ENCODE results near the gene FBXL16. TPM values are rescaled to one million over a fixed set of nuclear protein-coding genes. Genes with fewer than 3 reads are reported as not detected.
A peak's percentile ranks its signal among the peaks of the same experiment; 100 is the strongest.

Gene FBXL16
- polyA plus RNA-seq, 1 of the 3 experiments (the other 2 are of a cell fraction), result 19.8 TPM

GRCh38 chr16:684961-685696 lies 20.5 kb downstream of the FBXL16 start:
- H2AFZ ChIP-seq (ENCODE audit: low read depth), result no peak overlapping the region
- 89% methylated on average over 33 of the region's 61 CpGs for WGBS (ENCODE audit: low lambda C conversion rate)
- no peak for TF ChIP-seq TCF12 (IDR thresholded peaks at IDR 0.05)
- TF ChIP-seq FOXM1 (IDR thresholded peaks at IDR 0.05; ENCODE audit: low read depth), result no peak
- TF ChIP-seq JUND (IDR thresholded peaks at IDR 0.05), result no peak
- no peak for TF ChIP-seq SIN3A (IDR thresholded peaks at IDR 0.05; ENCODE audit: borderline replicate concordance, low read depth, low read length)
- TF ChIP-seq FOSL2 (IDR thresholded peaks at IDR 0.05; ENCODE audit: borderline replicate concordance, low read depth), result no peak
- TF ChIP-seq RXRA (IDR thresholded peaks at IDR 0.05; ENCODE audit: borderline replicate concordance, low read depth), result no peak
- no peak for TF ChIP-seq ELF1 (IDR thresholded peaks at IDR 0.05)
- TF ChIP-seq CHD2 (IDR thresholded peaks at IDR 0.05; ENCODE audit: low read length, partially characterized antibody), result no peak
- no peak for TF ChIP-seq EP300 (IDR thresholded peaks at IDR 0.05; ENCODE audit: borderline replicate concordance in 1 of 2, low read depth in 1 of 2, low read length in 1 of 2)
- peak overlapping the region in 1 of 2 experiments; percentile 82; a peak in 2 of 4 replicates for H3K27ac ChIP-seq (ENCODE audit: low read depth in 2 of 2, low read length in 1 of 2)
- no peaks in the 10 kb centered on the region for H3K27me3 ChIP-seq (ENCODE audit: insufficient read depth)
- peak overlapping the region in 1 of 2 experiments; percentile 68; a peak in 1 of 4 replicates for H3K4me3 ChIP-seq (ENCODE audit: low read depth in 2 of 2, low read length in 1 of 2)
- peaks cover 10% of the 10 kb centered on the region for H3F3A ChIP-seq (replicated peaks; ENCODE audit: insufficient read depth)
- H3K9me3 ChIP-seq, result no peaks in the 10 kb centered on the region
- peaks cover 45% of the 10 kb centered on the region for H3K79me2 ChIP-seq (ENCODE audit: insufficient read depth)
- H3K4me2 ChIP-seq, result peak overlapping the region; percentile 89; the same call in 1 of the 2 replicates
- H3K4me1 ChIP-seq (ENCODE audit: control insufficient read depth in 1 of 2, insufficient read depth in 2 of 2, low read depth in 1 of 2, low read length in 1 of 2), result peaks cover 13 to 59% of the 10 kb centered on the region in 2 experiments; a peak in 3 of 4 replicates
- no peak for DNase-seq
- H3K36me3 ChIP-seq (replicated peaks in 1 of 2; ENCODE audit: control insufficient read depth in 1 of 2, insufficient read depth in 2 of 2, low read length in 1 of 2), result peaks cover 13 to 39% of the 10 kb centered on the region in 2 experiments
- H4K20me1 ChIP-seq (ENCODE audit: insufficient read depth), result peaks cover 23% of the 10 kb centered on the region
- CTCF ChIA-PET, result interaction anchor here (0.6 to 5.9 kb wide), 12 partner anchors 13 to 323 kb away, joined by 3 to 38 read pairs (median 4); partner anchors contain the start of genes ANTKMT, METTL26 and RHOT2
- H3K9ac ChIP-seq, result no peak overlapping the region
- POLR2A ChIA-PET, result interaction anchor here (0.6 to 1.2 kb wide), 3 partner anchors 9 to 254 kb away, joined by 3 to 5 read pairs (median 4); no protein-coding TSS in a partner anchor
- H3K9me2 ChIP-seq, result no peaks in the 10 kb centered on the region

GRCh38 chr16:684071-684794 lies 21.4 kb downstream of the FBXL16 start, which contains the start of gene JMJD8:
Gene JMJD8, minus strand, starts transcription at chr16:684334. Its CDS starts 15 bp downstream, at chr16:684319.
- no CpG with 5 or more reads among the region's 91 CpGs for WGBS (ENCODE audit: low lambda C conversion rate)
- Histone ChIP-seq H2AFZ (ENCODE audit: low read depth) (no peak within 1 kb of the TSS), H3K27ac (ENCODE audit: low read depth in 2 of 2, low read length in 1 of 2) (peak within 1 kb of the TSS; percentile 54 to 82), H4K20me1 (ENCODE audit: insufficient read depth) (peaks cover 23% of the 10 kb centered on the region), H3K79me2 (ENCODE audit: insufficient read depth) (peaks cover 39% of the 10 kb centered on the region), H3K4me1 (ENCODE audit: control insufficient read depth in 1 of 2, insufficient read depth in 2 of 2, low read depth in 1 of 2, low read length in 1 of 2) (peaks cover 8 to 53% of the 10 kb centered on the region in 2 experiments; a peak in 3 of 4 replicates), H3F3A (replicated peaks; ENCODE audit: insufficient read depth) (peaks cover 10% of the 10 kb centered on the region), H3K4me2 (peak within 1 kb of the TSS; percentile 90), H3K9ac (peak within 1 kb of the TSS; percentile 49), H3K27me3 (ENCODE audit: insufficient read depth) (no peaks in the 10 kb centered on the region), H3K4me3 (ENCODE audit: low read depth in 2 of 2, low read length in 1 of 2) (peak within 1 kb of the TSS; percentile 60 to 68), H3K9me2 (no peaks in the 10 kb centered on the region), H3K9me3 (no peaks in the 10 kb centered on the region), H3K36me3 (replicated peaks in 1 of 2; ENCODE audit: control insufficient read depth in 1 of 2, insufficient read depth in 2 of 2, low read length in 1 of 2) (peaks cover 13 to 39% of the 10 kb centered on the region in 2 experiments)
- ChIA-PET CTCF (interaction anchor here (0.6 to 5.9 kb wide), 8 partner anchors 15 to 322 kb away, joined by 3 to 38 read pairs (median 3); partner anchors contain the start of genes METTL26 and RHOT2), POLR2A (interaction anchor here (0.7 to 1.2 kb wide), 6 partner anchors 8 to 38 kb away, joined by 3 to 5 read pairs (median 4); partner anchors contain the start of genes ANTKMT and RHOT2)
- DNase-seq, result peak; percentile 97
- TF ChIP-seq FOSL2 (IDR thresholded peaks at IDR 0.05; ENCODE audit: borderline replicate concordance, low read depth) (no peak), RXRA (IDR thresholded peaks at IDR 0.05; ENCODE audit: borderline replicate concordance, low read depth) (no peak; the same call in 1 of the 2 replicates), CTCF (IDR thresholded peaks at IDR 0.05) (no peak), SIN3A (IDR thresholded peaks at IDR 0.05; ENCODE audit: borderline replicate concordance, low read depth, low read length) (peak; percentile 87; the same call in 1 of the 2 replicates), YY1 (IDR thresholded peaks at IDR 0.05; ENCODE audit: low read depth) (peak; percentile 84; the same call in 1 of the 2 replicates), JUND (IDR thresholded peaks at IDR 0.05) (peak; percentile 6; the same call in 1 of the 2 replicates), EZH2phosphoT487 (IDR thresholded peaks at IDR 0.05; ENCODE audit: borderline replicate concordance, low read depth) (no peak), NRF1 (IDR thresholded peaks at IDR 0.05; ENCODE audit: low read depth, low read length) (no peak), ZBTB33 (IDR thresholded peaks at IDR 0.05; ENCODE audit: borderline replicate concordance, low read depth) (0 out of 2 replicates have a peak, but pooled peaks have one; percentile 41), IRF3 (IDR thresholded peaks at IDR 0.05; ENCODE audit: low read depth, low read length) (no peak), MEF2A (IDR thresholded peaks at IDR 0.05; ENCODE audit: borderline replicate concordance, low read depth) (no peak), RCOR1 (IDR thresholded peaks at IDR 0.05; ENCODE audit: low read length) (no peak), EP300 (IDR thresholded peaks at IDR 0.05; ENCODE audit: borderline replicate concordance in 1 of 2, low read depth in 1 of 2, low read length in 1 of 2) (no peak), CHD2 (IDR thresholded peaks at IDR 0.05; ENCODE audit: low read length, partially characterized antibody) (peak; percentile 64)
